ENCODE measurements around the gene MAPK10.

DNA sequence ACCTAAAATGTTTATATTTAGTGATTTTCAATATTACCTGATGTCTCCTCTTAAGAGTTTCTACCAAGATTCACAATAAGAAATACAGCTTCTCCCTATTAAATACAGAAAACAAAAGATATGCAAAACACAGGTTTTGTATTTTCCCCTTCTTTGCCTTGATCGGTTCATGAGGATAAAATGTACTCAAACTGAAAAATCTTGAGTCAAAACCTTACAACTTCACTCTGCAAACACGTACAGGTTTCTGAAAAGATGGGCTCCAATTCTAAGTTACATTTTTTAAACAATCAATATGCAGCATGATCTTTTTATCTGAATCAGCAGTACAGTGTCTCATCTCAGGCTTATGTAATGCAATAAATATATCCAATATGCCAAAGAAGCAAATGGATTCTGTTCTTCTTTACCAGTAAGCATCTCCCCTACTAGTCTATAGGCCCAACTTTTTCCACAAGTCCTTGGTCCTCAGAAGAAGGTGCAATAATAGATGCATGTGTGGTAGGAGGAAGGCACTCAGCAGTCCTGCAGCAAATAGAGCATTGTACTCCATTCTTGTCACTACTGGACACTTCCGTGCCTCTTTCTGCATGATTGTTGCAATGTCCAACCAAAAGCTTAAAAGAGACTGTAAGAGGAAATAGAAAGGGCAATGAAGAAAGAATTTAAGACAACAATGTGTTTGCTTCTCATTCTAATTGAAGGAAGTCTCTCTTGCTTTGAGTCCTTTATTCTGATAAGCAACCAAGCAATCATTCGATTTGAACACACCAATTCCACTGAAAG is 3.2 kb downstream of the MAPK10 start:
- TF ChIP-seq, protein P1, sequence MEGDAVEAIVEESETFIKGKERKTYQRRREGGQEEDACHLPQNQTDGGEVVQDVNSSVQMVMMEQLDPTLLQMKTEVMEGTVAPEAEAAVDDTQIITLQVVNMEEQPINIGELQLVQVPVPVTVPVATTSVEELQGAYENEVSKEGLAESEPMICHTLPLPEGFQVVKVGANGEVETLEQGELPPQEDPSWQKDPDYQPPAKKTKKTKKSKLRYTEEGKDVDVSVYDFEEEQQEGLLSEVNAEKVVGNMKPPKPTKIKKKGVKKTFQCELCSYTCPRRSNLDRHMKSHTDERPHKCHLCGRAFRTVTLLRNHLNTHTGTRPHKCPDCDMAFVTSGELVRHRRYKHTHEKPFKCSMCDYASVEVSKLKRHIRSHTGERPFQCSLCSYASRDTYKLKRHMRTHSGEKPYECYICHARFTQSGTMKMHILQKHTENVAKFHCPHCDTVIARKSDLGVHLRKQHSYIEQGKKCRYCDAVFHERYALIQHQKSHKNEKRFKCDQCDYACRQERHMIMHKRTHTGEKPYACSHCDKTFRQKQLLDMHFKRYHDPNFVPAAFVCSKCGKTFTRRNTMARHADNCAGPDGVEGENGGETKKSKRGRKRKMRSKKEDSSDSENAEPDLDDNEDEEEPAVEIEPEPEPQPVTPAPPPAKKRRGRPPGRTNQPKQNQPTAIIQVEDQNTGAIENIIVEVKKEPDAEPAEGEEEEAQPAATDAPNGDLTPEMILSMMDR (IDR thresholded peaks at IDR 0.05) = no peak
- TF ChIP-seq POLR2A (IDR thresholded peaks at IDR 0.05) = no peak
